DOHH2 (cell line): ENCODE results near the gene MED16.

Experiments used
- H3F3A ChIP-seq: fragments of 200-600 bp; sonication (generic), shearing (Covaris generic); 2 replicates; pipeline ENCODE4 v1.6.0; 2016; ENCODE audit warnings: antibody characterized with exemption, mild to moderate bottlenecking; ENCODE audit not compliant: control insufficient read depth, insufficient read depth
- H3K27ac ChIP-seq: fragments of 200-600 bp; sonication (generic); 2 replicates; pipeline ENCODE4 v1.5.1; 2014; ENCODE audit warnings: low read depth, mild to moderate bottlenecking, low read length, moderate library complexity
- H3K27me3 ChIP-seq: fragments of 200-600 bp; sonication (generic); 2 replicates; pipeline ENCODE4 v1.6.1; 2014; ENCODE audit warnings: mild to moderate bottlenecking, low read length, mixed read lengths; ENCODE audit not compliant: control insufficient read depth
- H3K36me3 ChIP-seq: fragments of 200-600 bp; sonication (generic); 2 replicates; pipeline ENCODE4 v1.6.1; 2014; ENCODE audit warnings: mild to moderate bottlenecking, low read length, moderate library complexity, mixed read lengths; ENCODE audit not compliant: control insufficient read depth
- H3K4me1 ChIP-seq: fragments of 200-600 bp; sonication (generic); 2 replicates; pipeline ENCODE4 v1.6.1; 2014; ENCODE audit warnings: mild to moderate bottlenecking, low read length, mixed read lengths; ENCODE audit not compliant: control insufficient read depth
- H3K4me2 ChIP-seq: fragments of 200-600 bp; sonication (generic); 2 replicates; pipeline ENCODE4 v1.6.0; 2014; ENCODE audit warnings: mild to moderate bottlenecking, low read length, moderate library complexity
- H3K4me3 ChIP-seq: fragments of 200-600 bp; sonication (generic); 2 replicates; pipeline ENCODE4 v1.5.1; 2014; ENCODE audit warnings: mild to moderate bottlenecking, low read length, mixed read lengths
- H3K79me2 ChIP-seq: fragments of 200-600 bp; sonication (generic); 2 replicates; pipeline ENCODE4 v1.6.1; 2014; ENCODE audit warnings: mild to moderate bottlenecking, low read length, mixed read lengths; ENCODE audit not compliant: control insufficient read depth
- H3K9me2 ChIP-seq: fragments of 200-600 bp; sonication (generic); replicated peaks from 2 replicates; pipeline ENCODE4 v1.6.1; 2014; ENCODE audit warnings: mild to moderate bottlenecking, low read length, mixed read lengths; ENCODE audit not compliant: control insufficient read depth
- H3K9me3 ChIP-seq: fragments of 200-600 bp; sonication (generic); 2 replicates; pipeline ENCODE4 v1.6.1; 2014; ENCODE audit warnings: antibody characterized with exemption, low read length, mixed read lengths; ENCODE audit not compliant: control insufficient read depth, insufficient read depth
- H4K20me1 ChIP-seq: fragments of 200-600 bp; sonication (generic); 2 replicates; pipeline ENCODE4 v1.6.0; 2014; ENCODE audit warnings: low read depth, mild to moderate bottlenecking, antibody characterized with exemption, low read length, moderate library complexity; ENCODE audit not compliant: control insufficient read depth, insufficient read depth
- CTCF ChIP-seq: fragments of 200-600 bp; sonication (generic); IDR thresholded peaks from one replicate; pipeline ENCODE4 v1.5.1; 2014; ENCODE audit warnings: antibody characterized with exemption, mild to moderate bottlenecking, low read depth, low read length; ENCODE audit not compliant: poor library complexity, severe bottlenecking
- EZH2phosphoT487 ChIP-seq: fragments of 200-600 bp; sonication (generic); IDR thresholded peaks from 2 replicates; pipeline ENCODE4 v1.6.1; 2017; ENCODE audit warnings: borderline replicate concordance, mild to moderate bottlenecking, antibody characterized with exemption, low read length, moderate library complexity, mixed read lengths

Gene MED16

GRCh38 chr19:884420-885211, 8.4 kb downstream of the MED16 start:
- no peaks in the 10 kb centered on the region for H4K20me1 ChIP-seq
- no peak overlapping the region for H3K27ac ChIP-seq

GRCh38 chr19:883661-884211, 9.3 kb downstream of the MED16 start:
- H3F3A ChIP-seq, result no peaks in the 10 kb centered on the region
- H3K36me3 ChIP-seq, result peaks cover 5% of the 10 kb centered on the region; the same call in 1 of the 2 replicates
- H3K9me3 ChIP-seq, result no peaks in the 10 kb centered on the region
- no peaks in the 10 kb centered on the region for H3K9me2 ChIP-seq
- no peak overlapping the region for H3K27ac ChIP-seq
- no peak overlapping the region for H3K4me2 ChIP-seq
- no peaks in the 10 kb centered on the region for H4K20me1 ChIP-seq
- no peak for TF ChIP-seq EZH2phosphoT487
- TF ChIP-seq CTCF, result no peak
- H3K27me3 ChIP-seq, result no peaks in the 10 kb centered on the region
- H3K79me2 ChIP-seq, result no peaks in the 10 kb centered on the region
- H3K4me1 ChIP-seq, result peaks cover 3% of the 10 kb centered on the region
- no peak overlapping the region for H3K4me3 ChIP-seq

More at GRCh38 chr19:884420-885211, 8.4 kb downstream of the MED16 start:
- H3K9me3 ChIP-seq, result no peaks in the 10 kb centered on the region
- no peak overlapping the region for H3K4me3 ChIP-seq
- TF ChIP-seq EZH2phosphoT487 (no peak), CTCF (no peak)
- H3K27me3 ChIP-seq, result no peaks in the 10 kb centered on the region
- peaks cover 11% of the 10 kb centered on the region for H3K36me3 ChIP-seq
- H3K9me2 ChIP-seq, result no peaks in the 10 kb centered on the region
- H3K79me2 ChIP-seq, result no peaks in the 10 kb centered on the region
- H3K4me2 ChIP-seq, result no peak overlapping the region
- no peaks in the 10 kb centered on the region for H3F3A ChIP-seq
- peaks cover 5% of the 10 kb centered on the region for H3K4me1 ChIP-seq

GRCh38 chr19:882871-883497, 10.0 kb downstream of the MED16 start:
- no peaks in the 10 kb centered on the region for H3K9me2 ChIP-seq
- H3K4me3 ChIP-seq, result no peak overlapping the region
- no peaks in the 10 kb centered on the region for H3F3A ChIP-seq
- H3K4me1 ChIP-seq, result no peaks in the 10 kb centered on the region
- H3K27me3 ChIP-seq, result no peaks in the 10 kb centered on the region
- peaks cover 5% of the 10 kb centered on the region; the same call in 1 of the 2 replicates for H3K36me3 ChIP-seq
- no peak for TF ChIP-seq CTCF
- TF ChIP-seq EZH2phosphoT487, result no peak
- no peak overlapping the region for H3K4me2 ChIP-seq
- H3K9me3 ChIP-seq, result no peaks in the 10 kb centered on the region
- no peaks in the 10 kb centered on the region for H3K79me2 ChIP-seq
- no peak overlapping the region for H3K27ac ChIP-seq
- H4K20me1 ChIP-seq, result no peaks in the 10 kb centered on the region
